T-cell (primary cell): ENCODE measurements around the gene STAC3. TPM values are rescaled to one million over a fixed set of nuclear protein-coding genes. Genes with fewer than 3 reads are reported as not detected.

Experiments used
- ATAC-seq, 4 experiments: fragments of 200-7000 bp in 3 of 4; fragments of 150-1000 bp in 1 of 4; cut with Tn5 transposase; replicated peaks in 1 of 4; 1 replicate in 3 of 4; 2 replicates in 1 of 4; pipeline ENCODE4 v1.10.0; 2021; ENCODE audit warnings: moderate library complexity in 3 of 4, mild to moderate bottlenecking in 2 of 4, moderate number of reproducible peaks in 1 of 4
- CTCF ChIA-PET, 2 donors: fragments of 300-600 bp; sonication (Branson Sonifier 250); formaldehyde crosslinking; loops; one replicate each; lab custom pipeline; 2022; ENCODE audit warnings: antibody characterized with exemption in 2 of 2; lab: Charles Lee
- POLR2A ChIA-PET, 2 donors: fragments of 300-600 bp; sonication (Branson Sonifier 250); formaldehyde crosslinking; loops; one replicate each; lab custom pipeline; 2022; ENCODE audit warnings: antibody characterized with exemption in 2 of 2; lab: Charles Lee
- DNase-seq, 35 experiments: peaks; one replicate each; pipeline versions ENCODE4 v3.0.0 to v3.0.0-alpha.2; 2013 to 2023
- H3K27ac ChIP-seq: one replicate; pipeline ENCODE4 v1.5.1; 2013; ENCODE audit warnings: low read length
- H3K27me3 ChIP-seq, 2 experiments: replicated peaks in 1 of 2; 1 replicate in 1 of 2; 2 replicates in 1 of 2; pipeline versions ENCODE4 v1.6.1 to v1.7.0; 2013; ENCODE audit warnings: low read length in 1 of 2, mixed read lengths in 1 of 2; ENCODE audit not compliant: control insufficient read depth in 2 of 2, insufficient read depth in 2 of 2; ENCODE audit errors: extremely low read depth in 1 of 2
- H3K36me3 ChIP-seq, 2 donors: 1 replicate in 1 of 2; 2 replicates in 1 of 2; pipeline versions ENCODE4 v1.6.1 to v1.7.0; 2013; ENCODE audit warnings: low read length in 1 of 2; ENCODE audit not compliant: control insufficient read depth in 2 of 2, insufficient read depth in 1 of 2; ENCODE audit errors: extremely low read depth in 1 of 2
- H3K4me1 ChIP-seq, 2 experiments: 1 replicate in 1 of 2; 2 replicates in 1 of 2; pipeline versions ENCODE4 v1.6.1 to v1.7.0; 2013; ENCODE audit warnings: low read length in 2 of 2, mixed read lengths in 1 of 2; ENCODE audit not compliant: insufficient read depth in 2 of 2, control insufficient read depth in 1 of 2; ENCODE audit errors: extremely low read depth in 1 of 2
- H3K4me3 ChIP-seq, 2 donors: 1 replicate in 1 of 2; 2 replicates in 1 of 2; pipeline versions ENCODE4 v1.5.1 to v1.7.0; 2013; ENCODE audit warnings: mild to moderate bottlenecking in 2 of 2, low read length in 1 of 2, moderate library complexity in 1 of 2; ENCODE audit not compliant: control insufficient read depth in 1 of 2; ENCODE audit errors: extremely low read depth in 1 of 2
- H3K9me3 ChIP-seq: 2 replicates; pipeline ENCODE4 v1.7.0; 2013
- H3K27ac Mint-ChIP-seq, 2 donors: one replicate each; pipeline ENCODE4 v1.8.0; 2020 to 2021; ENCODE audit warnings: mild to moderate bottlenecking in 2 of 2, mixed read lengths in 2 of 2
- H3K27me3 Mint-ChIP-seq, 2 donors: one replicate each; pipeline ENCODE4 v1.8.0; 2021 to 2022; ENCODE audit warnings: mixed read lengths in 2 of 2
- H3K36me3 Mint-ChIP-seq: one replicate; pipeline ENCODE4 v1.8.0; 2021; ENCODE audit warnings: mixed read lengths
- H3K4me1 Mint-ChIP-seq, 3 donors: one replicate each; pipeline ENCODE4 v1.8.0; 2020 to 2022; ENCODE audit warnings: mixed read lengths in 3 of 3, mild to moderate bottlenecking in 1 of 3
- H3K4me3 Mint-ChIP-seq, 3 donors: one replicate each; pipeline ENCODE4 v1.8.0; 2020 to 2022; ENCODE audit warnings: mild to moderate bottlenecking in 3 of 3, mixed read lengths in 3 of 3, moderate library complexity in 3 of 3
- H3K9me3 Mint-ChIP-seq, 3 donors: one replicate each; pipeline ENCODE4 v1.8.0; 2020 to 2022; ENCODE audit warnings: mixed read lengths in 3 of 3
- WGBS: methylation state at CpG from one replicate; pipeline ENCODE4 v1.1.5; 2013; ENCODE audit warnings: missing lambda C conversion rate; ENCODE audit not compliant: insufficient coverage; 5-methylcytosine and 5-hydroxymethylcytosine counted together
- total RNA-seq, 35 experiments: library from RNA in 6 of 35; stranded (reverse) in 6 of 35; fragments of 120-200 nt in 1 of 35; gene quantifications; one replicate each; pipeline versions ENCODE4 v1.2.1 to v1.2.4 and lab custom pipeline; 2013 to 2026

STAC3 gene
- total RNA-seq, 5 donors from 2014 or later (not counting 1 experiment from before 2014, with no cell fraction given), result 1.3 to 4.9 (median 2.9) TPM

DNA sequence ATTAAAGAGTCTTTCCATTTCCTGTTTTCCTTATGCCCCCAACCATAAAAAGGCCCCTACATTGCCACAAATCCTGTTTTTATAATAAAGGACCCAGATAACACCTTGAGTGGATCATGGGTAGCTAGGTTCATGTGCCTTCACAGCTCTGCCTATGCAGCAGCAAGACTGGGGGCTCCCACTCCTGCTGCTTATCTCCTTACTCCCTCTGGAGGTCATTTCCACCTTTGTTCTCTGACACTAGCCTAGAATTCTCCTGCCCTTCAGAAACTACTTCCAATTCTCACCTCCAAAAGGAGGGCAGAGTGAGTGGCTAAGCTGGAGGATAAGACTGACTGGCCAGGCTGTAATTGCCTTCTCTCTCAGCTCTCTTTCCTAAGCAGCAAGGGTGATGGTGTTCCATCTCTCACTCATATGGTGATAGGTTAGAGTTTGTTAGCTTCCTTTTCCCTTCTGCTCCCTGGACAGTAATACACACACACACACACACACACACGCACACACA is 20.0 kb upstream of the STAC3 start:
- Mint-ChIP-seq H3K36me3 (peaks cover 66% of the 10 kb centered on the region), H3K27me3 (no peaks in the 10 kb centered on the region), H3K9me3 (no peaks in the 10 kb centered on the region), H3K4me3 (no peak overlapping the region), H3K27ac (no peak overlapping the region), H3K4me1 (peaks cover 0 to 6% (median 2%) of the 10 kb centered on the region in 3 donors)
- no peaks in the 10 kb centered on the region for H3K27me3 ChIP-seq
- ChIA-PET POLR2A (interaction anchor here in 1 of 2 donors (0.8 kb wide), 1 partner anchor 40 kb away, joined by 3 read pairs; no protein-coding TSS in a partner anchor), CTCF (no interaction called here)
- H3K4me3 ChIP-seq, result no peak overlapping the region
- no peaks in the 10 kb centered on the region for H3K9me3 ChIP-seq
- no CpG with 5 or more reads among the region's 1 CpG for WGBS
- peaks cover 14 to 65% of the 10 kb centered on the region in 2 donors for H3K36me3 ChIP-seq
- ATAC-seq (no peak), DNase-seq (no peak)
- H3K27ac ChIP-seq, result no peak overlapping the region
- H3K4me1 ChIP-seq, result no peaks in the 10 kb centered on the region

DNA sequence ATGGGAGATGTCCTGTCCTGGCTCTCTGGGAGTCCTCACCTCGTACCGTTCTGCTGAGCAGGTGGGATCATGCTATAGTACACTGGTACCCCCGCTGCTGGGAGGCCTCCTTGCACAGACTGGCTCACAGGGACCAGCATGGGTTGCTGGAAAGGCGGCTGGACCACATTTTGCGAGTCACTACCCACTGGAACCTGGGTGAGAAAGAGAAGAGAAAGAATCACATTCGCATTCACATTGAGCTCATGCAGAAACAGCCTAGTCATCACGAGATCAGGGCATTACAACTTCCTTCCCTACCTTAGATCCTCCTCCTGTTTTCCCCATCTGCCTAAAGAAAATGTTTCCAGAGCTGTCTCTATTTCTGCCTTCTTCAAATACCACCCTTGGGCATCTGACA is 17.3 kb upstream of the STAC3 start:
- H3K36me3 Mint-ChIP-seq, result peaks cover 52% of the 10 kb centered on the region
- Histone ChIP-seq H3K27ac (no peak overlapping the region), H3K4me3 (no peak overlapping the region), H3K4me1 (peaks cover 0 to 5% of the 10 kb centered on the region in 2 experiments), H3K9me3 (no peaks in the 10 kb centered on the region), H3K36me3 (peaks cover 14 to 65% of the 10 kb centered on the region in 2 donors), H3K27me3 (no peaks in the 10 kb centered on the region)
- ATAC-seq (no peak), DNase-seq (no peak)
- H3K27me3 Mint-ChIP-seq, result no peaks in the 10 kb centered on the region
- CTCF ChIA-PET, result interaction anchor here in 1 of 2 donors (1.4 kb wide), 1 partner anchor 191 kb away, joined by 4 read pairs; no protein-coding TSS in a partner anchor
- no peak overlapping the region for H3K4me3 Mint-ChIP-seq
- no peaks in the 10 kb centered on the region for H3K4me1 Mint-ChIP-seq
- POLR2A ChIA-PET, result no interaction called here
- no peaks in the 10 kb centered on the region for H3K9me3 Mint-ChIP-seq
- peak overlapping the region in 1 of 2 donors; percentile 2 for H3K27ac Mint-ChIP-seq
- WGBS, result 87% methylated on average over 6 of the region's 7 CpGs

DNA sequence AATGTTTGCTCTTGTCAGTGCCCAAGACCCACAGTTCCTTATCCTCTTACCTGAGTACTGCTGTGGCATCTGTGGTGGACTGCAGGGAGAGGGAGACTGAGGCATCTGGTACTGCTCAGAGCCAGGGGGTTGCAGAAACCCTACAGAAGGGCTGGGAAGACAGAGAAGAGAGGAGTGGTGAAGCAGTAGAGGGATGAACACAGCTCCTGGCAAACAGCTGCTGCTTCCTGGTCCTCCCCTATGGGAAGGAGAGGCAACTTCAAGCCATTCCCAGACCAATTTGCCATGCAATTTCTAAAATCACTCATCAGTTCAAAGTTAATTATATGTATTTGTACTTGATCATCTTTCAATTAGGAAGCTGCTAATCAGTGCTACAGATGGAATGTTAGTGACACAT is 15.7 kb upstream of the STAC3 start:
- CTCF ChIA-PET, result no interaction called here
- Histone ChIP-seq H3K36me3 (peaks cover 14 to 63% of the 10 kb centered on the region in 2 donors), H3K27ac (no peak overlapping the region), H3K9me3 (no peaks in the 10 kb centered on the region), H3K4me3 (no peak overlapping the region), H3K27me3 (no peaks in the 10 kb centered on the region), H3K4me1 (peaks cover 0 to 5% of the 10 kb centered on the region in 2 experiments)
- DNase-seq, result no peak
- no peak for ATAC-seq
- H3K36me3 Mint-ChIP-seq, result peaks cover 49% of the 10 kb centered on the region
- no peaks in the 10 kb centered on the region for H3K27me3 Mint-ChIP-seq
- H3K4me1 Mint-ChIP-seq, result no peaks in the 10 kb centered on the region
- H3K4me3 Mint-ChIP-seq, result no peak overlapping the region
- POLR2A ChIA-PET, result interaction anchor here in 1 of 2 donors (0.5 kb wide), 1 partner anchor 1369 kb away, joined by 4 read pairs; no protein-coding TSS in a partner anchor
- peak overlapping the region in 1 of 2 donors; percentile 56 for H3K27ac Mint-ChIP-seq
- H3K9me3 Mint-ChIP-seq, result no peaks in the 10 kb centered on the region

DNA sequence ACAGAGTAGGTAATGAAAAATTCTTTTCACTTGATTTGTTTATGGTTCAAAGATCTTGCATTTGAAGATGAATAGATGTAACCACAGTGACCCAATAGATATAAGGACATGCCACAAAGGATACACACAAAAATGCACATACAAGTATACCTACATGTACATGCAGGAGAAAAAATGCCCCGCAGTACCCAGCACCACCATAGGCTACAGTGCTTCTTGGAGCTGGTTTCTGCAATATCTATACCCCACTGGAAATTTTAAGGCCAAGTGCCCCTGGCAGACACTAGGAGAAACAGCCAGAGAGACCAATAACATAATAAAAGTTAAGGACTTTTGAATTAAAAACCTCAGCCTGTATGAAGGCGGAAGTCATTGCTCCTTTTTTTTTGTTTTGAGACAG is 12.1 kb upstream of the STAC3 start:
- Histone ChIP-seq H3K36me3 (peaks cover 18 to 67% of the 10 kb centered on the region in 2 donors), H3K9me3 (no peaks in the 10 kb centered on the region), H3K27me3 (no peaks in the 10 kb centered on the region), H3K4me1 (peaks cover 0 to 5% of the 10 kb centered on the region in 2 experiments), H3K27ac (no peak overlapping the region), H3K4me3 (no peak overlapping the region)
- POLR2A ChIA-PET, result no interaction called here
- H3K27me3 Mint-ChIP-seq, result no peaks in the 10 kb centered on the region
- WGBS, result 100% methylated on average over 2 of the region's 2 CpGs
- no peak overlapping the region for H3K27ac Mint-ChIP-seq
- no peak for ATAC-seq
- CTCF ChIA-PET, result interaction anchor here in 1 of 2 donors (0.8 kb wide), 1 partner anchor 192 kb away, joined by 3 read pairs; the partner anchor contains the start of gene INHBE
- no peaks in the 10 kb centered on the region for H3K9me3 Mint-ChIP-seq
- no peaks in the 10 kb centered on the region for H3K4me1 Mint-ChIP-seq
- H3K36me3 Mint-ChIP-seq, result peaks cover 49% of the 10 kb centered on the region
- no peak for DNase-seq
- H3K4me3 Mint-ChIP-seq, result no peak overlapping the region

DNA sequence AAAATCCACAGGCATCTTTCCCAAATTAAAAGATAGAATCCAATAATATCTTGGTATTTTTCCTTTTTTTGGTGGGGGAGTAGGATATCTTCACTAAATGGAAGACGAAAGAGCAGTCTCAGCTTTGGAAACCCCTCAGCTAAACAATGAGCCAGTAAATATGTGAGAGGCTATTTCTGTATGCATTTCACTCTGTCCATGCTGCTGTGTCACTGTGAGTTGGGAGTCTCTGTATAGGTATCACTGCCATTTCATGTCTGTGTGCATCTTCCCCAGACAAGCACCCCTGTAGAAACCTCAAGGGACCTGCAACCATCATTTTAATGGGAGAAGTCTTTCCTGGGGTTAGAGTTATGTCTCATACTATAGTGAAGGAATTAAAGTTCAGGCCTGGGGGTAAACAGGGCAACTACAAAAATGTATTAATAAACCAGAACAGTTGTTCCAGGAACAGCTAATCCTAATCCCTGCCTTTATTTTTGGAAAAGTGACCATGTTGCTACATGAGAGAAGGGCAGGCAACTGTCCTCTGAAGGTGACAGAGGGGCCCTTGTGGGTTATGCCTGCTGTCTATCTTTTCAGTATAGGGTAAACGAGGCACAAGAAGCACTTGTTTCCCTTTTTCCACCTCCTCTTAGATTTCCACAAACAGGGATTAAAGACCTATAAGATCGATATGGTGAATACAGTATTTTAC is 11.3 kb upstream of the STAC3 start:
- ATAC-seq (no peak), DNase-seq (no peak)
- Mint-ChIP-seq H3K4me3 (no peak overlapping the region), H3K9me3 (no peaks in the 10 kb centered on the region), H3K27me3 (no peaks in the 10 kb centered on the region), H3K36me3 (peaks cover 47% of the 10 kb centered on the region), H3K4me1 (no peaks in the 10 kb centered on the region), H3K27ac (no peak overlapping the region)
- CTCF ChIA-PET, result interaction anchor here (0.5 to 0.7 kb wide), 2 partner anchors 53 to 92 kb away, joined by 4 to 7 read pairs; no protein-coding TSS in a partner anchor
- Histone ChIP-seq H3K4me3 (no peak overlapping the region), H3K4me1 (peaks cover 0 to 5% of the 10 kb centered on the region in 2 experiments), H3K36me3 (peaks cover 18 to 69% of the 10 kb centered on the region in 2 donors), H3K27ac (no peak overlapping the region), H3K27me3 (no peaks in the 10 kb centered on the region), H3K9me3 (no peaks in the 10 kb centered on the region)
- no CpG with 5 or more reads among the region's 3 CpGs for WGBS
- POLR2A ChIA-PET, result no interaction called here

DNA sequence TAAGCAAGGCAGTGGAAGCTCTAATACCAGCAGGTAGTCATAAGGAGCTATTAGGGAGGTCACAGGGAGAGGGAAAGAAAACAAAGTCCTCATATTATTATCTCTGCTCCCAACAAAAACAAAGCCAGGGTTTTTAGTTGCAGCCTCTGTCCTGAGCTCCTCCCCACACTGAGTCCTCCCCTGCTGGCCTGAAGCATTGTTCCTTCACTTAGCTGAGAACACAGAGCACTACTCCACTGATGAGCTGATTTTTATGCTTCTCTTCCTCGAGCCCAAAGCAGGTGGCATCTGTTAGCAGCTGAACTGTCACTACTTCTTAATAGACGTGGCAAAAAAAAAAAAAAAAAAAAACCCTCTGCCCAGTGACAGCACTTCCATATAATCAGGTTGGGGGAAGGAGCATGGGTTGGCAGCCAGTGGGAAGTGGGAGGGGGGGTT is 10.5 kb upstream of the STAC3 start:
- peaks cover 12 to 70% of the 10 kb centered on the region in 2 donors for H3K36me3 ChIP-seq
- H3K4me1 Mint-ChIP-seq, result no peaks in the 10 kb centered on the region
- no peak overlapping the region for H3K27ac ChIP-seq
- WGBS, result no CpG with 5 or more reads among the region's 2 CpGs
- H3K9me3 ChIP-seq, result no peaks in the 10 kb centered on the region
- CTCF ChIA-PET, result interaction anchor here (0.5 to 0.7 kb wide), 3 partner anchors 54 to 688 kb away, joined by 4 to 7 read pairs (median 4); no protein-coding TSS in a partner anchor
- no peak overlapping the region for H3K4me3 ChIP-seq
- no peak overlapping the region for H3K4me3 Mint-ChIP-seq
- no peaks in the 10 kb centered on the region for H3K27me3 ChIP-seq
- ATAC-seq, result no peak
- no peak for DNase-seq
- no peak overlapping the region for H3K27ac Mint-ChIP-seq
- no peaks in the 10 kb centered on the region for H3K9me3 Mint-ChIP-seq
- H3K36me3 Mint-ChIP-seq, result peaks cover 48% of the 10 kb centered on the region
- peaks cover 0 to 5% of the 10 kb centered on the region in 2 experiments for H3K4me1 ChIP-seq
- no peaks in the 10 kb centered on the region for H3K27me3 Mint-ChIP-seq
- POLR2A ChIA-PET, result interaction anchor here in 1 of 2 donors (0.6 kb wide), 1 partner anchor 208 kb away, joined by 5 read pairs; no protein-coding TSS in a partner anchor
